ENCODE data around the gene GFPT1.

The GFPT1 gene

DNA sequence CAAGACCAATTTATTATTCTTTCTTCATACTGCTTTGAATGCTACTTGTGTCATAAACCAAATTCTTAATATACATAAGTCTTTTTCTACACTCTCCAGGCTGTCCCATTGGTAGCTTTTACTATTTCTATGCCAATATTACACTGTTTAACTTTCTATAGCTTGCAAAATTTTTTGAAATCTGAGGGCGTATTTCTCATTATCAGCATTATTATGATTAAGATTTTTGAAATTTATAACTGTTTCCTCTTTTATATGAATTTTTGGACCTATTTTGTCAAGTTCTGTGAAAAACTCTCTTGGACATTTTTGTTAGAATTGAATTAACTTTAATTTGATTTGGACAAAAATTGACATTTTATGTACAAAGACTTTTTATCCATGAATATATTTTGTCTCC lies 98.6 kb downstream of the GFPT1 start:
- Histone ChIP-seq H3K4me2 (ENCODE audit: low read depth, low read length, poor library complexity, severe bottlenecking) (no peak overlapping the region), H3K27me3 (ENCODE audit: low read length) (no peaks in the 10 kb centered on the region), H3K9me3 (ENCODE audit: insufficient read depth, low read length) (no peaks in the 10 kb centered on the region), H3K36me3 (ENCODE audit: low read length) (no peaks in the 10 kb centered on the region), H3K79me2 (ENCODE audit: insufficient read depth, low read length) (no peaks in the 10 kb centered on the region), H4K20me1 (ENCODE audit: low read depth, low read length) (no peaks in the 10 kb centered on the region), H2AFZ (ENCODE audit: low read depth, low read length, severe bottlenecking) (no peak overlapping the region), H3K4me3 (ENCODE audit: insufficient read depth, low read length, poor library complexity, severe bottlenecking) (no peak overlapping the region), H3K9ac (ENCODE audit: low read length) (no peak overlapping the region), H3K27ac (ENCODE audit: low read depth, low read length) (no peak overlapping the region), H3K9me2 (replicated peaks; ENCODE audit: insufficient read depth, low read length) (no peaks in the 10 kb centered on the region), H3F3A (ENCODE audit: insufficient read depth) (no peaks in the 10 kb centered on the region)
- TF ChIP-seq EZH2phosphoT487 (conservative IDR thresholded peaks at IDR 0.05; ENCODE audit: low read length) = no peak
- TF ChIP-seq, protein P1, sequence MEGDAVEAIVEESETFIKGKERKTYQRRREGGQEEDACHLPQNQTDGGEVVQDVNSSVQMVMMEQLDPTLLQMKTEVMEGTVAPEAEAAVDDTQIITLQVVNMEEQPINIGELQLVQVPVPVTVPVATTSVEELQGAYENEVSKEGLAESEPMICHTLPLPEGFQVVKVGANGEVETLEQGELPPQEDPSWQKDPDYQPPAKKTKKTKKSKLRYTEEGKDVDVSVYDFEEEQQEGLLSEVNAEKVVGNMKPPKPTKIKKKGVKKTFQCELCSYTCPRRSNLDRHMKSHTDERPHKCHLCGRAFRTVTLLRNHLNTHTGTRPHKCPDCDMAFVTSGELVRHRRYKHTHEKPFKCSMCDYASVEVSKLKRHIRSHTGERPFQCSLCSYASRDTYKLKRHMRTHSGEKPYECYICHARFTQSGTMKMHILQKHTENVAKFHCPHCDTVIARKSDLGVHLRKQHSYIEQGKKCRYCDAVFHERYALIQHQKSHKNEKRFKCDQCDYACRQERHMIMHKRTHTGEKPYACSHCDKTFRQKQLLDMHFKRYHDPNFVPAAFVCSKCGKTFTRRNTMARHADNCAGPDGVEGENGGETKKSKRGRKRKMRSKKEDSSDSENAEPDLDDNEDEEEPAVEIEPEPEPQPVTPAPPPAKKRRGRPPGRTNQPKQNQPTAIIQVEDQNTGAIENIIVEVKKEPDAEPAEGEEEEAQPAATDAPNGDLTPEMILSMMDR (IDR thresholded peaks at IDR 0.05; ENCODE audit: insufficient read depth, low read length, poor library complexity, severe bottlenecking) = no peak

DNA sequence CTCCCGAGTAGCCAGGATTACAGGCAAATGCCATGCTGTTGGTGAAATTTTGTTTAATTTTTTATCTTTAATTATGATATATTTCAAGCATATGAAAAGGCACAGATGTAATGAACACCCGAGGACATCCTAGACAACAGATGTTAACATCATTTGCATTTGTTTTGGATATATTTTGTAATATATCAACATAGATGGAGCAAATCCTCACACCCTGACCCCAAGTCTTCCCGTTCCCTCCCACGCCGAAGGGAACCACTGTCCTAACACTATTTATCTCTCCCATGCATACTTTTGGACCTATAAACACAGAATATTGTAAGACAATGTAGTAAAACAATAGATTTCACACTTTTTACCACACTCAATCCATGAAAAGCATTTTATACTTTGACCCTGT lies 99.5 kb downstream of the GFPT1 start:
- H3K27me3 ChIP-seq (ENCODE audit: low read length) = no peaks in the 10 kb centered on the region
- no peaks in the 10 kb centered on the region for H3K9me3 ChIP-seq (ENCODE audit: insufficient read depth, low read length)
- no peaks in the 10 kb centered on the region for H3K79me2 ChIP-seq (ENCODE audit: insufficient read depth, low read length)
- no peak overlapping the region for H3K4me2 ChIP-seq (ENCODE audit: low read depth, low read length, poor library complexity, severe bottlenecking)
- H2AFZ ChIP-seq (ENCODE audit: low read depth, low read length, severe bottlenecking) = no peak overlapping the region
- no peak overlapping the region for H3K9ac ChIP-seq (ENCODE audit: low read length)
- H3K9me2 ChIP-seq (replicated peaks; ENCODE audit: insufficient read depth, low read length) = no peaks in the 10 kb centered on the region
- no peaks in the 10 kb centered on the region for H3F3A ChIP-seq (ENCODE audit: insufficient read depth)
- no peak overlapping the region for H3K4me3 ChIP-seq (ENCODE audit: insufficient read depth, low read length, poor library complexity, severe bottlenecking)
- no peak for TF ChIP-seq EZH2phosphoT487 (conservative IDR thresholded peaks at IDR 0.05; ENCODE audit: low read length)
- TF ChIP-seq, protein P1 (IDR thresholded peaks at IDR 0.05; ENCODE audit: insufficient read depth, low read length, poor library complexity, severe bottlenecking) = no peak
- H4K20me1 ChIP-seq (ENCODE audit: low read depth, low read length) = no peaks in the 10 kb centered on the region
- no peaks in the 10 kb centered on the region for H3K36me3 ChIP-seq (ENCODE audit: low read length)
- no peak overlapping the region for H3K27ac ChIP-seq (ENCODE audit: low read depth, low read length)

DNA sequence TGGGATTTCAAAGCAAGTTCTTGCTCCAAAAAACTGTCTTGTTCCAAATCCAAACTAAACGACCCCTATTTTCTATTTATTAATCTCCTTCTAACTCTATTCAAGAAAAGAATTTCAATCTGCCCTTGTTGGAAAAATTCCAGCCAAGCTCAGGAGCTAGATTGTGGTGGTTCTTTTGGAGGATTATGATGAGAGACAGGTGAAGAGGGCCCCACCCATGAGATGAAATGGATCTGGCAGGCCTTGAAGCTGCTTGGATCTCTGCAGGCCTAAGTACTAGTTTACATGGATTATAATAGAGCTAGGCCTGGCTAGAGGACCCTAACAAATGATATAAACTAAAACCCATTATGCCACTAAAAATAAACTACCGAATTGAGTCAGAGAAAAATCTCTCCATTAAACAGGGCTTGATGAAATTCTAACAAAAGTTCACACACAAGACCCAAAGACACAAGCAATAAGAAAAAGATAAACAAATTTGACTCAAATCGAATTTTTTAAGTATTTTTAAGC lies 101.6 kb downstream of the GFPT1 start:
- Histone ChIP-seq H3K27ac (ENCODE audit: low read depth, low read length) (no peak overlapping the region), H3K9ac (ENCODE audit: low read length) (no peak overlapping the region), H3K79me2 (ENCODE audit: insufficient read depth, low read length) (no peaks in the 10 kb centered on the region), H3K27me3 (ENCODE audit: low read length) (no peaks in the 10 kb centered on the region), H3F3A (ENCODE audit: insufficient read depth) (no peaks in the 10 kb centered on the region), H3K4me2 (ENCODE audit: low read depth, low read length, poor library complexity, severe bottlenecking) (no peak overlapping the region), H2AFZ (ENCODE audit: low read depth, low read length, severe bottlenecking) (no peak overlapping the region), H4K20me1 (ENCODE audit: low read depth, low read length) (no peaks in the 10 kb centered on the region), H3K4me3 (ENCODE audit: insufficient read depth, low read length, poor library complexity, severe bottlenecking) (no peak overlapping the region), H3K9me3 (ENCODE audit: insufficient read depth, low read length) (no peaks in the 10 kb centered on the region), H3K9me2 (replicated peaks; ENCODE audit: insufficient read depth, low read length) (no peaks in the 10 kb centered on the region), H3K36me3 (ENCODE audit: low read length) (no peaks in the 10 kb centered on the region)
- TF ChIP-seq, protein P1 (IDR thresholded peaks at IDR 0.05; ENCODE audit: insufficient read depth, low read length, poor library complexity, severe bottlenecking) = no peak
- TF ChIP-seq EZH2phosphoT487 (conservative IDR thresholded peaks at IDR 0.05; ENCODE audit: low read length) = no peak

Data from SU-DHL-6 (cell line).